Ovary (tissue), 9 donors: Measurements from ENCODE around the gene IL11RA. TPM values are rescaled to one million over a fixed set of nuclear protein-coding genes. Genes with fewer than 3 reads are reported as not detected.

Experiments used
- DNase-seq, 5 donors: peaks; one replicate each; pipeline ENCODE4 v3.0.0-alpha.2; 2019 to 2020
- H3K27ac ChIP-seq, 2 donors: fragments of 200-600 bp; one replicate each; pipeline versions ENCODE4 v1.5.1 to v1.8.0; 2019 to 2022
- H3K27me3 ChIP-seq: fragments of 200-600 bp; one replicate; pipeline ENCODE4 v1.8.0; 2022
- H3K36me3 ChIP-seq: fragments of 200-600 bp; sonication (generic); one replicate; pipeline ENCODE4 v1.5.1; 2019
- H3K4me1 ChIP-seq: one replicate; pipeline ENCODE4 v1.8.1; 2013; ENCODE audit warnings: mild to moderate bottlenecking, moderate library complexity; ENCODE audit not compliant: insufficient read depth
- H3K4me3 ChIP-seq: fragments of 200-600 bp; sonication (generic); one replicate; pipeline ENCODE4 v1.5.1; 2017
- H3K9me3 ChIP-seq, 2 donors: fragments of 200-600 bp in 1 of 2; sonication (generic) in 1 of 2; one replicate each; pipeline versions ENCODE4 v1.5.1 to v1.8.1; 2013 to 2019; ENCODE audit warnings: mild to moderate bottlenecking in 1 of 2, moderate library complexity in 1 of 2
- EP300 ChIP-seq: sonication (generic); formaldehyde crosslinking; IDR thresholded peaks from one replicate; pipeline ENCODE4 v1.6.1; 2017; ENCODE audit warnings: antibody characterized with exemption
- POLR2A ChIP-seq: fragments of 450-650 bp; IDR thresholded peaks from one replicate; pipeline ENCODE4 v1.6.1; 2017; ENCODE audit warnings: antibody characterized with exemption, mild to moderate bottlenecking, moderate library complexity
- WGBS, 3 donors: extraction: QIAGEN DNeasy Blood & Tissue Kit in 1 of 3; methylation state at CpG; one replicate each; pipeline versions ENCODE4 v1.1.5 to v1.1.7; 2013 to 2017; 5-methylcytosine and 5-hydroxymethylcytosine counted together
- intact Hi-C, 4 donors: fragments of 100-400 bp; cut with DNase I; formaldehyde crosslinking; loops; one replicate each; pipeline versions ENCODE4 v1.11.0 to v1.15.1; 2022 to 2023
- polyA plus RNA-seq, 2 donors: library from polyadenylated mRNA; stranded (reverse); fragments of 200-250 nt in 1 of 2; fragments of 350-450 nt in 1 of 2; fragmentation: Illumina TruSeq in 1 of 2; extraction: RNeasy Lipid Tissue Mini Kit (QIAGEN cat#74804) in 1 of 2; gene quantifications; one replicate each; pipeline ENCODE4 v1.2.3, GENCODE V29; 2013 to 2014
- total RNA-seq, 7 donors: library from RNA; depleted of rRNA in 2 of 7; stranded (reverse); fragments of >200 nt in 2 of 7; fragmentation: NEBNext Ultra II Directional in 3 of 7; extraction: Animal tissue kit (Norgen Biotek cat#: 25700) in 3 of 7; gene quantifications; one replicate each; pipeline versions ENCODE4 v1.1.0 to v1.2.4, GENCODE V29; 2016 to 2023
- TF ChIP-seq, protein P1 (sequence below), 3 donors: fragments of 450-650 bp in 2 of 3; fragments of 200-600 bp in 1 of 3; IDR thresholded peaks; one replicate each; pipeline versions ENCODE4 v1.5.1 to v1.8.0; 2016 to 2022; ENCODE audit warnings: antibody characterized with exemption in 3 of 3, mild to moderate bottlenecking in 1 of 3
- donor health status: DM: no; HTN: no; CAD: no; lungs with moderate emphysema.
- donor health status: DM: no; HTN: no; CAD: no.
- donor health status: Bipolar disorder and iron deficiency.
- donor health status: DM: yes; HTN: yes; CAD: no.
- donor health status: DM: no; HTN: no; CAD: no.
- donor health status: DM: yes; HTN: yes; CAD: no.

The IL11RA gene
- total and polyA plus RNA-seq, 9 donors: 17.3 to 54.3 (median 35.8) TPM

DNA sequence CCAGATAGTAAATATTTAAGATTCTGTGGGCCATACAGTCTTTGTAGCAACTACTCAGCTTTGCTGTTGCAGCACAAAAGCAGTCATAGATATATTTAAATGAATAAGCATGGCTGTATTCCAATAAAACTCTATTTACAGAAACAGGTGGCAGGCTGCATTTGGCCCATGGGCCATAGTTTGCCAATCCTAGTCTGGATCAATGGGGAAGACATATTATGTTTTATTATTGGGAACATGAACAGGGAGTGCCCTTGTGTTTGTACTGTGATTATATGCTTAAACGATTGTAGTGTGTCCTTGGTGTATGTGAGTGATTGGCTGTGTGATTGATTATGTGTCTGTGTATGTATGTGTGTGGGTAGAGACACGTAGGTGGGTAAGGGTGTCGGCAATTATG lies 22.5 kb downstream of the IL11RA start:
- DNase-seq: no peak
- intact Hi-C loops: no loop called here
- Histone ChIP-seq H3K9me3 (no peaks in the 10 kb centered on the region), H3K27ac (no peak overlapping the region), H3K4me3 (no peak overlapping the region), H3K36me3 (no peaks in the 10 kb centered on the region), H3K27me3 (no peaks in the 10 kb centered on the region), H3K4me1 (no peaks in the 10 kb centered on the region)
- WGBS, 3 donors: 82 to 84% (median 84%) methylated on average over 3 of the region's 3 CpGs
- TF ChIP-seq, protein P1, sequence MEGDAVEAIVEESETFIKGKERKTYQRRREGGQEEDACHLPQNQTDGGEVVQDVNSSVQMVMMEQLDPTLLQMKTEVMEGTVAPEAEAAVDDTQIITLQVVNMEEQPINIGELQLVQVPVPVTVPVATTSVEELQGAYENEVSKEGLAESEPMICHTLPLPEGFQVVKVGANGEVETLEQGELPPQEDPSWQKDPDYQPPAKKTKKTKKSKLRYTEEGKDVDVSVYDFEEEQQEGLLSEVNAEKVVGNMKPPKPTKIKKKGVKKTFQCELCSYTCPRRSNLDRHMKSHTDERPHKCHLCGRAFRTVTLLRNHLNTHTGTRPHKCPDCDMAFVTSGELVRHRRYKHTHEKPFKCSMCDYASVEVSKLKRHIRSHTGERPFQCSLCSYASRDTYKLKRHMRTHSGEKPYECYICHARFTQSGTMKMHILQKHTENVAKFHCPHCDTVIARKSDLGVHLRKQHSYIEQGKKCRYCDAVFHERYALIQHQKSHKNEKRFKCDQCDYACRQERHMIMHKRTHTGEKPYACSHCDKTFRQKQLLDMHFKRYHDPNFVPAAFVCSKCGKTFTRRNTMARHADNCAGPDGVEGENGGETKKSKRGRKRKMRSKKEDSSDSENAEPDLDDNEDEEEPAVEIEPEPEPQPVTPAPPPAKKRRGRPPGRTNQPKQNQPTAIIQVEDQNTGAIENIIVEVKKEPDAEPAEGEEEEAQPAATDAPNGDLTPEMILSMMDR (IDR thresholded peaks at IDR 0.05): no peak
- TF ChIP-seq EP300 (no peak), POLR2A (no peak)

DNA sequence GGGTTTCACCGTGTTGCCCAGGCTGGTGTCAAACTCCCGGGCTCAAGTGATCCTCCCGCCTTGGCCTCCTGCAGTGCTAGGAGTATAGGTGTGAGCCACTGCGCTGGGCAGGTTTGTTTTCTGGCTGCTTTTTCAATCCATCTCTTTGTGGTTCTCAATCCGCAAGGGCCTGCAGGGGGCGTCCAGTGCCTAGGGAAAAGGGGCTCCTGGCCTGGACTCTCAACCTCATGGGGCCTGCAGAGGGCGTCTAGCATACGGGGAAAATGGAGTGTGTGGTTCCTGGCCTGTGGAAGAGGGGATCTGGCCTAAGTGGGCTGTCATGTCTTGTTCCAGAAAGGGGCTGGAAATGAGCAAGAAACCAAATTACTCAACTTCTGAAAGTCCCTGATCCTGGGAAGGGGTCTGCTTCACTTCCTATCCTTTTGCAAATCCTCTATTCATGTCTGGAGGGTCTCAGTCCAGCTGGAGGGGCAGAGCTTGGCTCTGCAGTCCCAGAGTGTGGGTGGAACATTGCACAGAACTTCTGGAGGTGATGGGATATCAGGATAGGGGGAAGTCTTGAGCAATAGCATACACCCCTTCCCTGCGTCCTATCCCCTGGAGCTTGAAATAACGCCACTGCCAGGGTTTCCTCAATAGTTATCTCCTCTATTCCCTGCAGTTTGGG lies 23.2 kb downstream of the IL11RA start:
- 48 to 50% (median 50%) methylated on average over 10 of the region's 10 CpGs for WGBS, 3 donors
- H3K27ac ChIP-seq: no peak overlapping the region
- H3K4me1 ChIP-seq: no peaks in the 10 kb centered on the region
- TF ChIP-seq, protein P1 (IDR thresholded peaks at IDR 0.05): peak in 1 of 3 donors; percentile 11
- TF ChIP-seq POLR2A: no peak
- intact Hi-C loops: no loop called here
- H3K9me3 ChIP-seq: no peaks in the 10 kb centered on the region
- no peak overlapping the region for H3K4me3 ChIP-seq
- H3K36me3 ChIP-seq: no peaks in the 10 kb centered on the region
- DNase-seq: peak in 2 of 5 donors; percentile 43 to 59
- no peaks in the 10 kb centered on the region for H3K27me3 ChIP-seq

DNA sequence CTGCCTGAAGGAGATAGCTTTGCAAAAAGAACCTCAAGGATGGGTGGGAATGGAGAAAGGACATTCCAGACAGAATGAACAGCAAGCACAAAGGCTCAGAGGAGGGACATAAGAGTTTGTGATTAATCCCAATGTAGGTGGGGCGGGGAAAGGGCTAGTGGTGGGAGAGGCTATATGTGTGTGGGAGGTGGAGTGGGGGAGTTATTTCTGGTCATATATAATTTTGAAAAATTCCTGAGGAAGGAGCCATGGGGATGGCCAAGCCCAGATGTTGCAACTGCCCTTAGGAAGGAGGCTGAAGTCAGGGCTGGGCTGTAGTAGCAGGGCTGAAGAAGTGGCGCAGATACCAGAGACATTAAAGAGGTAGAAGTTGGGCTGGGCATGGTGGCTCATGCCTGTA lies 23.9 kb downstream of the IL11RA start:
- TF ChIP-seq EP300: no peak
- TF ChIP-seq, protein P1 (IDR thresholded peaks at IDR 0.05): no peak
- no peak for DNase-seq

DNA sequence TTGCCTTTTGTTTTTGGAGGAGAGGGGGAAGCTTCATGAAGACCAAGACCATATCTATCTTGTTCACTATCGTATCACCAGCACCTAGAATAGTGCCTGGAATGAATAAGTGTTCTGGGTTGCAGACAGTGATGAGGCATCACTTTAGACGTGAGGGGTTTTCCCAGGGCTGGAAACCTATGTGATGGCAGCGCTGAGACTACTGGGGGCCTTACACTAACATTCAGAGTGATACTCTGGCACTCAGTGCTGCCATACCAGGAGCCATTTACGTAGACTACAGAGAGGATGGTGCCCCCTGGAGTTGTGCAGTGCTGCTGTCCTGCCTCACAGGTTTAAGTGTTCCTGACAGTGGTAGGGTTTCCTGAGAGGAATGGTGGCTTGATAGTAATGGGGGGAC lies 32.2 kb downstream of the IL11RA start:
- intact Hi-C loops: no loop called here
- 87 to 95% (median 94%) methylated on average over 4 of the region's 4 CpGs for WGBS, 3 donors

More for the DNA sequence above, 23.9 kb downstream of the IL11RA start:
- no peaks in the 10 kb centered on the region for H3K27me3 ChIP-seq
- H3K4me1 ChIP-seq: no peaks in the 10 kb centered on the region
- no peaks in the 10 kb centered on the region for H3K36me3 ChIP-seq
- no peaks in the 10 kb centered on the region for H3K9me3 ChIP-seq
- intact Hi-C loops: no loop called here
- H3K4me3 ChIP-seq: no peak overlapping the region
- 89 to 98% (median 98%) methylated on average over 2 of the region's 2 CpGs for WGBS, 3 donors
- no peak overlapping the region for H3K27ac ChIP-seq

More for the DNA sequence above, 32.2 kb downstream of the IL11RA start:
- H3K9me3 ChIP-seq: no peaks in the 10 kb centered on the region
- no peaks in the 10 kb centered on the region for H3K27me3 ChIP-seq
- DNase-seq: no peak
- no peak overlapping the region for H3K4me3 ChIP-seq
- H3K27ac ChIP-seq: no peak overlapping the region
- TF ChIP-seq POLR2A (no peak), EP300 (no peak)
- TF ChIP-seq, protein P1 (IDR thresholded peaks at IDR 0.05): no peak
- H3K4me1 ChIP-seq: no peaks in the 10 kb centered on the region
- no peaks in the 10 kb centered on the region for H3K36me3 ChIP-seq
